A549 treated with AZD9567 at 1 μM for 4 hours (cell line): ENCODE results near the gene ONECUT1. TPM values are rescaled to one million over a fixed set of nuclear protein-coding genes. Genes with fewer than 3 reads are reported as not detected.

Experiments
- total RNA-seq: library from RNA; stranded (reverse); fragments of 200-300 nt; extraction: Qiagen RNA extraction; gene quantifications from 5 replicates; pipeline ENCODE4 v1.2.3, GENCODE V29; 2022; ENCODE audit not compliant: insufficient read depth

ONECUT1 gene
- total RNA-seq, result 0.13 to 0.29 TPM (median 0.19 TPM) in 4 of 5 replicates, not detected in the other

DNA sequence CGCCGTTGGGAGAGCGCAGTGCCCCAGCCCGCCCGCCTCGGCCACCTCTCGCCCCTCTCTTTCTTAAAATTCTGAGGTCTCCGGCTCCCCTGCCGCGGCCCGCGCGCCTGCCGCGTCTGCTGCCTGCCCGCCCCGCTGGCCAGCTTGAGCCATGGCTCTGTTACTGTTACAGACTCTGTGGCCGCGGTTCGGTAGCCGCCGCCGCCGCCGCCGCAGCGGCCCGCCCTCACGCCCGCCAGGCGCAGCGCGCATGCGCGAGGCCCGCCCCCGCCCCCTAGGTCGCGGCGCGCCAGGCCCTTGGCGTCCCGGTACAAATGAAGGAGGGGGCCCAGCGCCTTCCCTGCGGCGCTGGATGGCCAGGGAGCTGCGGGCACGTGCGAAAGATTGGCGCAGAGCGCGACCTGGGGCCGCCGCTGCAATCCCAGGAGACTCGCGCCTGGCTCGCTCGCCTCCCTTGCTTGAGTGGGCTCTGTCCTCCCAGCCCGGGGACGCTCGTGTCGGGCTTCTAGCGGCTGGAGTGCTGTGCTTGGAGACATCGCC is at the start of gene ONECUT1:
Gene ONECUT1, minus strand, starts transcription at position 168 of the 540 bp plus-strand sequence. CDS start 452 bp downstream, outside the sequence.

Other genes with a start within 250 kb of the ONECUT1 start
- 87.0 to 151 TPM (median 102 TPM) in 5 replicates for gene ARPP19, start 221.3 kb downstream of the ONECUT1 start, total RNA-seq
- 8.6 to 21.7 TPM (median 11.0 TPM) in 5 replicates for gene ATOSA, start 110.9 kb downstream of the ONECUT1 start, total RNA-seq